Measurements from ENCODE around the gene MSH5.
"Not testable (repeated sequence)": the region's sequence is repeated elsewhere in the genome, so short reads cannot be mapped to it uniquely, and the experiment has no call there.

MSH5 gene

GRCh38 chr6:31739639-31740396 lies at the start of gene MSH5:
Gene MSH5 (plus strand): TSS chr6:31740005. CDS start chr6:31740467, 462 bp downstream.
- DNase-seq, result peak; percentile 97 to 99

- no peak for DNase-seq
Measured at GRCh38 chr6:31690231-31691077, 49.4 kb upstream of the MSH5 start.

DNA sequence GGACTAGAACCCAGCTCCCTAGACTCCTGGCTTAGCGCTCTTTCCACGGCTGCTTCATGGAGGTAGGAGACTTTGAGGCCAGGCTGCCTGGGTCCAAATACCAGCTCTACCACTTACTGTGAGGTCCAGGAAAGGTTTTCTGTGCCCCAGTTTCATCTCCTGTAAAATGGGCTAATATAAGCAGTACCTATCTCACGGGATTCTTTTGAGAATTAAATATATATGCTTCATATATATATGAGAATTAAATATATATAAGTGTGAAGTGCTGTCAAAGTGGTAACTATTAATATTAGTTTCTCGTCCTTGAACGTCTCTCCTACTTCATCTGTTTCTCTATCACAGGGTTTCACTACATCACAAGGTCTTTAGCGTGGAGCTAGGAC lies 48.7 kb upstream of the MSH5 start:
- DNase-seq, result no peak

DNA sequence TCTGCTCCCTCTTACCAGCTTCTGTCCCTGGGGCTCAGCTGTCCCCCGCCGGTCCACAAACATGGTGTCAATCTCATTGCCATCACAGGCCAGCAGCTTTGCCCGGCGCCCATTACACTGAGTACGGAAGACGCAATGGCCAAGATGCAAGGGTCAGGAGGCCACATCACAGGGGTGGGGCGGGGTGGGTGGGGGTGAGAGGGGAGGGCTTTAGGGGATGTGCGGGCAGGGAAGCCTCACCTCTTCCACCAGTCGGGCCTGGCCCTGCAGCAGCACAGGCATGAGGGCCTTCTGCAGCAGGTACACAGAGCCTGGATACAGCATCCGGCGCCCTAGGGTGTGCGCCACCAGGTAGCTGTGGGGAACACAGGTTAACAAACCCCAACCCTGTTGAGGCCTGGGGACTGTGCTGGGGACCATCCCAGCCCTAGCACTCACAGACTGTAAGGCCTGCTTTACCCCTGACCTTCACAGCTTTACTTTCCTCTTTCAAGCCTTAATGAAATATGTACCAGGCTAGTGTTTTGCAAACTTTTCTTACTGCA lies 48.2 kb upstream of the MSH5 start:
- DNase-seq, result no peak

DNA sequence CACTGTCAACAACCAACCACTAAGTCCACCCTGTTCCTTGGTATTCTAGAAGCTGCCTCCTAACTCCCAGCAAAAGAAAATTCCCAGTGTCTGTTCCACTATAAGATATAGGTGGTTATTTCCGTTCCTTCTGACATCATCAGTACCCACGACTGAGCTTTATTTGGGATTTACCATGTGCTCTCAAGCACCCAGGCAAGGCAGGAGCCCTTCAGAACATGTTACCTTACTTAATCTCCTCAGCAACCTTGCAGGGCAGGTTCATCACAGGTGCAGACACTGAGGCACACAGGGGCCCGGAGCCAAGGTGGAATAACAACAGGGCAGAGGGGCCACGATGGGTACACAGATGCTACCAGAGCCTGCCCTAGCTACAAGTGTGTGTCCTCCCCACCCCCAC lies 47.5 kb upstream of the MSH5 start:
- DNase-seq, result no peak

GRCh38 chr6:31692886-31693285 lies 46.9 kb upstream of the MSH5 start:
- DNase-seq, result no peak

- no peak for DNase-seq
Measured at GRCh38 chr6:31693535-31693934, 46.3 kb upstream of the MSH5 start.

GRCh38 chr6:31697555-31697954 lies 42.2 kb upstream of the MSH5 start:
- DNase-seq, result no peak

- no peak for DNase-seq
Measured at GRCh38 chr6:31700740-31701401, 38.9 kb upstream of the MSH5 start.

GRCh38 chr6:31701666-31702404 lies 38.0 kb upstream of the MSH5 start:
- DNase-seq, result no peak

- DNase-seq, result no peak
Measured at GRCh38 chr6:31702405-31702818, 37.4 kb upstream of the MSH5 start.

DNA sequence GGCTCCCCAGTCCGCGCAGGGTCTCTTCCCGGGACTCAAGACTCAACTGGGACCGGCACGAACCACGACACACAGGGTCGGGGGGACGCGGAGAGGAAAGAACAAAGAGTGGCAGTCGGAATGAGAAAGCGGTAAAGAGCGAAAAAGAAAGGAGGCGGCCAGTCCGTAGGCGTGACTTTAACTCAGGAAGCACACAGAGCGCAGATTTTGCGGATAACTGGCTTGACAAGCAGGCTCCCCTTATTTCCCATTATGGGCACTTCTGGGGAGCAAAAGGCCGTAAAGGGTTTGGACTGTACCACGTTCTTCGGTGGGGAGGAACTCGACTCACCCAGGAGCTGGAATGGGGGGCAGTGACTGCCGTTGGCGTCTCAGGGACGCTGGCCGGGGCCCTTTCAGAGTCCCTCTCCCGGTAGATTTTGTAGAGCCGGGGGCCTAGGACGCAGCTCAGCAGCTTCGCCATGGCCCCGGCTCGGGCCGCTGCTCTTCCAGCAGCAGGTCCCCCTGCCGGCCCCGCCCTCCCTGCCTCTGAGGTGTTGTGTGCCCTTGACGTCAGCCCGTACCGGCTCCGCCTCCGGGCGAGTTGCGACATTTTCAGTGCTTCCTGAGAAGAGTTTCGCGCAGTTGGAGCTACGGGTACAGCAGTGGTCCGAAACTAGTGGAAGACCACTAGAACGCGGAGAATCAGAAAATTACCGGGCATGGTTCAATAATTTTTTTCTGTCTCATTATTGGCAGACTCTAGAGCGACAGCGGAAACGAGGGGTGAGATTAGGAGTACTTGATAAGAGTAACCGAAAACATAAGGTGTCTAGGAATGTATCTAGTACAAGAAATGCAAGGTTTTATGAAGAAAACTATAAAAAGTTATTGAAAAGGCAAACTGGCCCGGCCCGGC lies 36.7 kb upstream of the MSH5 start, which contains the start of gene ABHD16A:
Gene ABHD16A (minus strand): TSS at position 506 of the 898 bp plus-strand sequence. CDS start 43 bp downstream, at position 463.
- DNase-seq, result peak; percentile 92 to 97

DNA sequence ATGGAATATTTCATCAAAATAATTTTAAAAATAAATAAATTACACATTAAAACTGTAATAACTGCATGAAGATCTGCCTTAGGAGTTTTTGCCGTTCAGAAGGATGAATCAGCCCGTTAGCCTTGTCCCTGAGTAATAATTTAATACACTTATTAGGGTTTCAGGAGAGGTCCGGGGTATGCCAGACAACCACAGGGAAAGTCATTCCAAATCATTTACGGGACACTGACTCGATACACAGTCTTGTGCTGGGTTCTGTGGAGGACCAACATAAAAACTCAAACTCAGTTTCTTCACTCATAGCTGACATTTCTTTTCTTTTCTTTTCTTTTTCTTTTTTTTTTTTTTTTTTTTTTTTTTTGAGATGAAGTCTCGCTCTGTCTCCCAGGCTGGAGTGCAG lies 33.9 kb upstream of the MSH5 start:
- no peak for DNase-seq

GRCh38 chr6:31706599-31706998 lies 33.2 kb upstream of the MSH5 start, which contains the start of gene LY6G6F:
Gene LY6G6F (plus strand): TSS chr6:31706866. CDS start chr6:31706907, 41 bp downstream.
- no peak for DNase-seq

- DNase-seq, result no peak
Measured at GRCh38 chr6:31707701-31708100, 32.1 kb upstream of the MSH5 start.

- DNase-seq, result no peak
Measured at GRCh38 chr6:31708224-31708623, 31.6 kb upstream of the MSH5 start.

DNA sequence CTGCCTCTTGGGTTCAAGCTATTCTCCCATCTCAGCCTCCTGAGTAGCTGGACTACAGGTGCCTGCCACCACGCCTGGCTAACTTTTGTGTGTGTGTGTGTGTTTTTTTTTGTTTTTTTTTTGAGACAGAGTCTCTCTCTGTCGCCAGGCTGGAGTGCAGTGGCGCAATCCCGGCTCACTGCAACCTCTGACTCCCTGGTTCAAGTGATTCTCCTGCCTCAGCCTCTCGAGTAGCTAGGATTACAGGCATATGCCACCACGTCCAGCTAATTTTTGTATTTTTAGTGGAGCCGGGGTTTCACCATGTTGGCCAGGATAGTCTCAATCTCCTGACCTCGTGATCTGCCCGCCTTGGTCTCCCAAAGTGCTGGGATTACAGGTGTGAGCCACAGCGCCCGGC lies 30.6 kb upstream of the MSH5 start:
- not testable (repeated sequence) for DNase-seq

GRCh38 chr6:31710523-31711219 lies 29.1 kb upstream of the MSH5 start:
- DNase-seq, result no peak

DNA sequence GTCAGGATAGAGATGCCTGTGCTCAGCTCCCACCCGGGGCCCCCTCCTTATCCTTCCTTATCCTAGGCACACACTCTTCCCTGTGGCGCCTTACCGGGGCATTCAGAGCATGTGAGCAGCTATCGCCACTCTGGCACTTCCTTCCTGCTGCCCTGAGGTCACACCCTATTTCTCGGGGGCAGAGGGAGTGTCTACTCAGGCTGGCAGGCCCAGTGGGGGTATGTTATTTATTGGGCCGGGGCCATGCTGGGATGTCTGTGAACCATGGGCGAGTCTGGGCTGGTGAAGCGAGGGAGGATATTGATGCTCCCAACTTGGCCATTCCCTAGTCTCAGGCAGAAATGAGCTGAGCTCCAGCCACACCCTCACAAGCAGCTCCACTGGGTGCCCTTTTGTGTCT lies 28.6 kb upstream of the MSH5 start:
- no peak for DNase-seq

DNA sequence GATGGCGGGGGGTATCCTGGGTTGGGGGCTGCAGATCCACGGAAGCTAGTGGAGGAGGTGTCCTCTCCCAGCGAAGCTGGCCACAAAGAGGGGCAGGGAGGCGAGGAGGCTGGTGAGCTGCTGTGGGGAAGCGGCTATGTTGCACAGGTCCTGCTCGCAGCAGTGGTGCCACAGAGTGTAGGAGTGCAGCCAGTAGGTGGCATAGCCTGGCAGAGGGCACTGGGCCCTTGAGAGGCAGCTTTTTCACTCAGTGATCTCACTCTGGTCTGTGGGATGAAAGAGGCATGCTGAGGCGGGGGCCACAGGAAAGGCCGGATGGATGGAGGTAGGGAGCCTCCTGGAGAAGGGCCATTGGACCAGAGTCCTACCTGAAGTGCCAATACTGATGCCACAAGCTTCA lies 27.5 kb upstream of the MSH5 start:
- no peak for DNase-seq

DNA sequence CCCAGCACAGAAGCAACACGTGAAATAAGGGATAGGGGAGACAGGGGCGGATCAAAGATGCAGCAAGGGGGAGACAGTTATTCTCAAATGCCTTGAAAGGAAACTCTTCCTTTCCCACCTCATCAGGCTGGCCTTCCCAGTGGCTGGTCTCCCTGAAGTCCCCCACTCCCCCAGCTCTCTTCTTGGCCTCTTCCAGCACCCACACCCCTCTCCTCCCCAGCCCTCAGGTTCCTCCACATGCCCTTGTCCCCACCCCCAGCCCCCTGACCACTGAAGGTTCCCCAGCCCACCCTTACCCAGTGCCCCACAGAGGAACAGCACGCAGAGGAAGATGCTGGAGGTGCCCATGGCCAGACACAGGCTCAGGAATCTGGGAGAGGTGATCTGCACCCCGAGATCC lies 26.3 kb upstream of the MSH5 start:
- DNase-seq, result no peak

Measured in NCI-H526 (cell line).